Measurements from ENCODE around the gene DDI2.
A peak's percentile ranks its signal among the peaks of the same experiment; 100 is the strongest.
"Not testable (repeated sequence)": the region's sequence is repeated elsewhere in the genome, so short reads cannot be mapped to it uniquely, and the experiment has no call there.

DDI2 gene

DNA sequence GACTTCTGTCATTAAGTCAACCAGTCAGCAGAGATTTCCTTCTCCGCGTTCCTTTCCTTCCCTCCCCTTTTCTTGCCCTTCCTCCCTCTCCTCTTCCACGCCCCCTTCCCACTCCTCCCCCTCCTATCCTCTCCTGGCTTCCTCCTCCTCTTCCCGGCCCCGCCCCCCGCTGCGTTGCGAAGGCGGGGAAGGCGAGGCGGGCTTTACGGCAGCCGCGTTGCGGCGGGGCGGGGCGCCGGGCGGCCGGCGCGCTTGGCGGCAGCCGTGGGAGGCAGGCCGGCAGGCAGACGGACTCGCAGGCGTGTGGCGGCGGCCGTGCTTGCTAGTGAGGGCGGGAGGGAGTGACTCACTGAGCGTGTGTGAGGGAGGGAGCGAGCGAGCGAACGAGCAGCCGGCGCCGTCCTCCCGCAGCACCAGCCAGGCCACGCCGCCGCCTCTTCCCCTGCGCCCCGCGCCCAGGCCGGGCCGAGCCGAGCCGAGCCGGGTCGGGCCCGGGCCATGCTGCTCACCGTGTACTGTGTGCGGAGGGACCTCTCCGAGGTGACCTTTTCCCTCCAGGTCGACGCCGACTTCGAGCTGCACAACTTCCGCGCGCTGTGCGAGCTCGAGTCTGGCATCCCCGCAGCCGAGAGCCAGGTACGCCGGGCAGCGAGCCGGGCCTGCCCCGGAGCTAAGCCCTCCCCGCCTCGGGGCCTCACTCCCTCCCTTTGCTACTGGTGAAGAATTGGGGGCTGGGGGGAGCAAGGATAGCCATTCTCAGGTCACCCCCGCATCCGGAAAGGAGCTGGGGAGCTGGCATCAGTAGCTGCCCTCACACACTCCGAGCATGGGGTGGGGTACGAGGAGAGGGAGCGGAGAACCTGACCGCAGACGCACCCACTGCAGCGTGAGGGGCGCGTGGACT is at the start of gene DDI2:
DDI2 (plus strand) TSS at position 286 of the 904 bp plus-strand sequence; CDS start at position 499, 213 bp downstream.
- DNase-seq (ENCODE audit: low read depth in 2 of 2): peak; percentile 89 to 93

DNA sequence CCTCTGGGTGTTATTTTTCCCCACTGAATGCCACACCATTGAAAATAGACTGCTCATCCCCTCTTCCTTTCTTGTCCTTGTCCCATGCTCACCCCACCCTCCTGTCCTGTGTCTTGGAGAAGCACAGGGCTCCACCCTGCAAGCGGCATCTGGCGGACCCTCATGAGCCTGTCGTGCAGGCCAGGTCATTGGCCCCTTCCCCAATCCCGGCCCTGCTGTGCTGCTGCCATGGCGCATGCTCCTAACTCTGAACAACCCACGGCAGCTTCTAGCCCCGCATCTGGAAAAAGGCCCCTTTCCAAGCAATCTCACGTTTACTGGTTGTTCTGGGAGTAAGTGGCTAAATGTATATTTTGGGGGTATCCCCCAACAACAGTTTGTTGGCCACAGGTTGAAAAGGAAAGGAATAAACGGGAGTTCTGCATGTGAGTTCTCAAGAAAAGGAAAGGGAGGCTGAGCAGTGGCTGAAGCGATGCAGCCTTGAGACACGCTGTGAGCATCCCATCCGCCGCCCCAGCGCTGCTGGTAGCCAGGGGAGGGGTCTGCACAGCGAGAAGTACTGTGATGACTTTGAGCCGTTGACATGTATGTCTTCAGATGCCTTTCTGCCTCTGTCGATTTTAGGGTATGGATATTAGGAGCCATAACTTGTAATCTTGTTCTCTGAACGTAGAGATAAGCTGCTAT is 48.7 kb upstream of the DDI2 start:
- DNase-seq (ENCODE audit: low read depth in 2 of 2): no peak

DNA sequence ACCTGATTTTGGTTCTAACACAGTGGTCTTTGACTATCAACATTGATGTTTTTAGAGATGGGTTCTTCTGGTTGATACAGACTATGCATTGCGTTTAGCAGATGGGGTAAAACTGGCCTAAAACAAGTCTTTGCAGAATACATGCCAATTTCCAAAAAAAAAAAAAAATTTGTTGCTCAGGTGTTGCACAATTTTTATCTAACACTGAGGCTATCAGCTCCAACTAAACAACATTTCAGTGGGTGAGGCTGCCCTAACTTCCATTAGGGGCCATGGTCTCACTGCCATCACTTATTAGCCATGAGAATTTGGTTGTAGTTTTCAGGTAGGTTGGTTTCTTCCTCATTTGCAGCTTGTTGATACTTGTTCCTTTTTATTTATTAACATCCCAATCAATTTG is 46.4 kb upstream of the DDI2 start:
- DNase-seq (ENCODE audit: low read depth in 2 of 2): no peak

DNA sequence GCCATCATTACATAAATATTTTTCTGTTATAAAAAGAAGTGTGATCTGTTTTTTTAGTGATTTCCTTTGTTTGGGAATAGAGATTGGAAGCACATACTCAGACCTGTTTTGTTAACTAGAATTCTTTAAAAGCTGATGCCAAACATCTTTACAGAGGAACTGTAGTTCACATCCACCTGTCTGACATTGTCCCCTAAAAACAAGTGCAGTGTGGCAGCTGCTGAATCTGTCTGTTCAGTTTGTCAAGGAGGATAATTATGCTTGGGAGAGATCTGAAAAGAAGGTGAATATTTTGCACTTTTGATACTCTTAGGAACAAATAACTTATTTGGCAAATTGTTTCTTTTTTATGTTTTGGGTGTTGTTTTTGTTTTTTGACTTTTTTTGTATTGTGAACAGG is 46.0 kb upstream of the DDI2 start:
- DNase-seq (ENCODE audit: low read depth in 2 of 2): no peak

DNA sequence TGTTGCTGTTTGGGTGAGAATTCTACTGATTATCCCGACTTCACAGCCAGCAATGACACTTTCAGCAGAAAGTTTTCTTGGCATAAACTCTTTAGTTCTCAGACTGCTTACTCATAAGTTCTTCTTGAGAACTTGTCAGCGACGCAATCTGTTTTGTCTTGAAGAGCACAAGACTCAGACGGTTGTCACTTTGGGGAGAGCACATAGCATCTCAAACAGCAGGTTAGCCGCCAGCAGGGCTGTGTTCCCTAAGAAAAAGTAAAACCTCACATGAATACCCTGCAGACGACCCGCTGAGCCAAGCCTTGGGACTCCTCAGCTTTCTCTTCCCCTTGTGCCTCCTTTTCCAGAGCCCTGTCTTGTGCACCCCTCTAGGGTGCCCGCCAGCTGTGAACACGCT is 43.8 kb upstream of the DDI2 start:
- DNase-seq (ENCODE audit: low read depth in 2 of 2): no peak

DNA sequence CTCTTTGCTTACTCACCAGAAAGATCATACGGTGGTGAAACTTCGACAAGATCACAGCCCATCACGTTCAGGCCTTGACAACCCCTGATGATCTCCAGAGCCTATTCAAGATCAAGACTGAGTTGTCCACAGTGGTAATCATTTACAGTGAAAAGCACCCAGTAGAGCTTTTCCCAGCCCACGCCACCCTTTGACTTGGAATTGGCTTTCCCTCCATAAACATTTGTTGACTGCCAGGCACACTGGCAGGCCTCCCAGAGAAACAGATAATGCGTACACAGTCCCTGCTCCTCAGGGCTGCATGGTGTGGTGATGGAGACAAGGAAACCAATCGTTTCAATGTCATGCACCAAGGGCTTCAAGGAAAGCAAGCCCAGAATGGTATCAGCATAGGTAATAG is 42.5 kb upstream of the DDI2 start:
- no peak for DNase-seq (ENCODE audit: low read depth in 2 of 2)

DNA sequence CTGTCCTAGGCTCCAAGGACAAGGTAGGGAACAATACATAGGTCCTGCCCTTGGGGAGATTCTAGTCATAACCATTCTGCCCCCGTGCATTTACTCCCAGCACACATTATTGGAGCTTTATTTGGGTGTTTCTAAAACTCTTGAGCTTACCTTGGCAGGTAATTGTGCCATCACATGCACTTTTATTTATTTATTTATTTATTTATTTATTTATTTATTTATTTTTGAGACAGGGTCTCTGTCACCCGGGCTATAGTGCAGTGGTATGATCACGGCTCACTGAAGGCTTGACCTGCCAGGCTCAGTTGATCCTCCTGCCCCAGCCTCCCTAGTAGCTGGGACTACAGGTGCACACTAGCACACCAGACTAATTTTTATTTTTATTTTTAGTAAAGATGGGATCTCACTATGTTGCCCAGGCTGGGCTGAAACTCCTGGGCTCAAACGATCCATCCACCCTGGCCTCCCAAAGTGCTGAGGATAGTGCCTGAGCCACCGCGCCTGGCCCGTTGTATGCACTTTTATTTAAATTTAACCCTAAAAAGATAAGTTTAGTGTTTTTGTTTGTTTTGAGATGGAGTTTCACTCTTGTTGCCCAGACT is 41.6 kb upstream of the DDI2 start:
- DNase-seq (ENCODE audit: low read depth in 2 of 2): no peak

DNA sequence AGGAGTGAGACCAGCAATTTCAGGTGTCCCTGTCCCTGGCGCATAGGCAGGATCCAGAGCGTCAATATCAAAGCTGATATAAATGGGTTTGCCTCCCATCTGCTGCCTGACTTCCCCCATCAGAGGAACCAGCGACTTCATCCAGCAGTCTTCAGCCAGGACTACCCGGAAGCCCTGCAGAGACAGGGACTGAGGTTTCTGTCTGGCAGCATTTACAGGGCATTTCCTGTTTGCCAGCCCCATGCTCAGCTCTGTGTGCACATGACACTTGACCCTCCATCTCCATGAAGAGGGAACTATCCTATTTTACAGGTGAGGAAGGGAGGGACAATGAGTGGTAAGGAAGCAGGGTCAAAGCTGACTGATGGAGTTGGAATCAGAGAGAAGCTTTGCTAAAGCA is 39.6 kb upstream of the DDI2 start:
- no peak for DNase-seq (ENCODE audit: low read depth in 2 of 2)

DNA sequence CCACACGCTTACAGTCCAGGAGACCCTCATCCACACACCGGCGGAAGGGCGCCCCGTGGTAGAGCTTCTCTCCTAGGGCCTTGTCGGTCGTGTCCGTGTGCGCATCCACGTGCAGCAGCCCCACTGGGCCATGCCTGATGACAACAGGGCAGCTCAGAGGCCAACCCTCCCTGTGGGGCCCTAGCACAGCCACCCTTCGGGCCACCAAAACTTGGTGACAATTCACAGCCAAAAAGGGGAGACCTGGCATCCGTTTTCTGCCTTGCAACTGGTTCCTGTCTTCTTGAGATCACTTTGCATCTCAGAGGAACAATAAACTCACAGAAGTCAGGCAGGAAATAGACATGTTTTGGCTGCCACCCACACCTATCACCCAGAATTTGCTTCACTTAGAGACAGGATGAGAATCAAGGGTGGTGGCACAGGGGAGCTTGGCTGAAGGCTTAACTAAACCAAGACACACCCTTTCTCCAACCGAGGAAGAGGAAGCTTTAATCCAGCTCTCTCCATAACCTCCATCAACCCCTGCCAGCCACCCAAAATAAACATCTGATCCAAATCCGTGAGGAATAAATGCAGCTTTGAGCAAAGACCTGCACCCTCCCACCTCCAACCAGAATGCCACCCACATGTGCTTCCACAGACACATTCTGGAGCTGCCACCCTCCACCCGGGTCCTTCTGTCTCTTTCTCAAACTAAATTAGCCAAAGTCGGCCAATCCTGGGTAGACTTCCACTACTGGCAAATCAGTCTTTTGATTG is 38.2 kb upstream of the DDI2 start:
- peak in 1 of 2 donors; percentile 15 for DNase-seq (ENCODE audit: low read depth in 2 of 2)

DNA sequence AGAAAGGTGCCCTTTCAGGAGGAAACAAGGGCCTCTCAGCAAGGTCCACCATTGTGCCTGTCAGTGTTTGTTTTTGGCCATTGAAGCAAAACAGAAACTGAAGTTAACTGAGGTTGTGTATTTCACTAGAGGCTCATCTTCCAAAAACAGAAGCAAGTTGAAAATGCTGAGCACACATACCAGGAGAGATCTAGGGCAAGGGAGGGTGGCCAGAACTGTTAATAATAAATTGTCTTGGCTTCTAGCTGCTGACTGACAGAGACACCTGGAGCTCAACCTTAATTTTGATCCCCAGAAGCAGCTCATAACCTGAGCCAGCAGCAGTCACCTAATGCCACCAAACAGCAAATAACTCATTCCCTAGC is 37.6 kb upstream of the DDI2 start:
- no peak for DNase-seq (ENCODE audit: low read depth in 2 of 2)

DNA sequence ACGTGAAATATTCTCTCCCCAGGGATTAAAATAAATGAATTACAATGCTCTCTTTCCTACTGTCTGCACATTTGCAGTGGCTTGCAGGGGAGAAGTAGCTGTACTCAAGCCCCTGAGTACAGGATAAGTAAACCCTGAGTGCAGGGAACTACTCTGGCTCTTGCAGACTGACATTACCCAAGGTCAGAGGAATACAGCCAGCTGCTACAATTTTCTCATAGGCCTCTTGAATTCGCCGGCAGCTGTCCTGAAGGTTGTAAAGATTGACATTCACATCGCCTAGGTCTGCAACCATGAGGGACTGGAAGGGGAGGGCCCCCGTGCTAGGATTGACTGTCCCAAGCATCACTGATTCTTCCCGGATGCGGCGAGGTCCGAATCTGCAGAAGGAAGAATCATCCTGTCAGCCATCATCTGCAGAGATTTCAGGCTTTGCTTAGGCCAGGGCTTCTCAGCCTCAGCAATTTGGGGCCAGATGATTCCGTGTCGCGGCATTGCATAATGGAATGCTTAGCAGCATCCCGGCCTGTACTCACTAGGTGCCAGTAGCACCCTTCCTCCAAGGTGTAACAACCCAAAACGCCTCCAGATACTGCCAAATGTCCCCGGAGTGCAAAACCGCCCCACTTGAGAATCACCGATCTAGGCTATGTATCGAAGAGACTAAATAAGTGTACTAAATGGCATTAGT is 34.1 kb upstream of the DDI2 start:
- no peak for DNase-seq (ENCODE audit: low read depth in 2 of 2)

DNA sequence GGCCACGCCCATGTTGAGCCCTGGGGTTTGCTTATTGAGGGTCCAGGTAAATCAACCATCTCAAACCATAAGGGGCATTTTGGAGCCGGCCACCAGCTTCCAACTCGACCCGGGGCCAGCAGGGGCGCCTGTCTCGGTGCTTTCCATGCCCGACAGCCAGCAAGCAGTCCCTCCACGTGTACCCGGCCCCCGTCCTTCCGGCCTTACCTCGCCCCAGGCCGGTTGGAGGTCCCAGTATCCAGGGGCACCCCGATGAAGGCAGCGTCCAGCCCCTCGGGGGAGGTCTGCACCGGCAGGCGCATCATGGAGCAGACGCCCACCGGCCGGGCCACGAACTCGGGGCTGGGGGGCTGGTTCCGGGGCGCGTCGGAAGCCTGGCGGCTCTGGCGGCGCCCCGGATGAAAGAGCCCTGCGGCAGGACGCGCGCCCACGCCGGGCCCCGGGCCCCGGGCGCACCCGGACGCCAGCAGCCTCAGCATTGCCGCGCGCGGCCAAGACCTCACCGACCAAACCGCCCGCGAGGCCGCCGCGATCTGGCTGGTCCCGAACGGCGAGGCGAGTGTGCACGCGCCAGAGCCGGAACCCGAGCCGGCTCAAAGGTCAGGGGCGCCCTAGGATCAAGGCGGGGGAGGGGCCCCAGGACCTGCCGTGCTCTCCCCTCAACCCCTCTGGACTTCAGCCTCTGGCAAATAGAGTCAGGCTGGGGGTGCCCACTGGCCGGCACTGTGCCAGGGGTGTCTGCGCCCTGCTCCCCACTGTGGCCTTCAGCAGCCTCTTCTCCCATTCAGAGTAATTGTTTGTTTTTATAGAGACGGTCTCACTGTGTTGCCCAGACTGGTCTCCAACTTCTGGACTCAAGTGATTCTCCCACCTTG is 32.5 kb upstream of the DDI2 start, which contains the start of gene AGMAT:
AGMAT (minus strand) TSS at position 563 of the 875 bp plus-strand sequence; CDS start at position 479, 84 bp downstream.
- DNase-seq (ENCODE audit: low read depth in 2 of 2): peak; percentile 49 to 58

DNA sequence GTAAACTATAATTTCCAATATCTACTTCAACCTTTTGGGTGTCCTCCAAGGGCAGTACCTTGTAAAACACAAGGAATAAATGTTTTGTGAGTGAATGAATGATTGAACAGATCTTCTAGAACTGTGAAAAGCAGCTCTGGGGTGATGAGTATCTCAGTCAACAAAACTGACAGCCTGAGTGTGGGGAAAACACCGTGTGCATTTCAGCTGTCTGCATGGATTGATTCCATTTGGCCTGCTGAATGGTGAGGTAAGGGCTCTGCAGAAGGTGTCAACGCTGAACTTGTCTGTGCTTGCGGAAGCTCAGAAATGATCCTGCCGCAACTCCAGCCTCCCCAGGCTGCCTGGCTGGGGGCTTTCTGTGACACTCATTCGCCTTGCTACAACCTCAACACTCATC is 25.0 kb upstream of the DDI2 start:
- DNase-seq (ENCODE audit: low read depth in 2 of 2): no peak

DNA sequence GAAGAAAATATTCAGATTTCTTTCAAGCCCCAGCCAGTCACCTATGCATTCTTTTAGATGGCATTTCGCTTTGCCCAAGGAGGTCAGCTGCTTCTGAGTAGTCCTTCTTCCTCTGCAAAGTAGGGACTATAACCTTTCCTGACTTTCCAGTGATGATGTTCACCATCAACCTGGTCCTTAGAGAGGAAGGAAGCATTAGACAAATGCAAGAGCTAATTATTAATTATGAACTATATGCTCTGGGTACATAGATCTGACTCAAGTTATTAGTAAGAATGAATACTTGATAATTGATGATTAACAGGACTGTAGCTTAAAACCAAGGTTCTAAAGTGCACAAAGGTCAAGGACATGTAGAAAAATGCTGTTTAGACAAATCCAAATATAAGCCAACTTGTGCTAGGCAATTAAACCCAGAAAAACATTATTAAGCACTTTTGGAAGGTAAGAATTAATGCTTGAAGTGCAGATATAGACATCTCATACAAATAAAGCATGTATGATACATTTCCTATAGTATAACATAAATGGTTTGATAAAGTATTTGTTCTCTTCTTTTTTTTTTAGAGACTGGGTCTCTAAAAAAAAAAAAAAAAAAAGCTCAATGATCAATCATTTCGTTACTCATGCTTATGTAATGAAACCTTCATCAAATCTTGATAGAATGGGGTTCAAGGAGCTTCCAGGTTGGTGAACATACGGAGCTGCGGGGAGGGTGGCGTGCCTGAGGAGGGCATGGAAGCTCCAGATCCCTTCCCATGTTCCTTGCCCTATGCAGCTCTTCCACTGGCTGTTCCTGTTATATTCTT is 21.2 kb upstream of the DDI2 start:
- DNase-seq (ENCODE audit: low read depth in 2 of 2): no peak

DNA sequence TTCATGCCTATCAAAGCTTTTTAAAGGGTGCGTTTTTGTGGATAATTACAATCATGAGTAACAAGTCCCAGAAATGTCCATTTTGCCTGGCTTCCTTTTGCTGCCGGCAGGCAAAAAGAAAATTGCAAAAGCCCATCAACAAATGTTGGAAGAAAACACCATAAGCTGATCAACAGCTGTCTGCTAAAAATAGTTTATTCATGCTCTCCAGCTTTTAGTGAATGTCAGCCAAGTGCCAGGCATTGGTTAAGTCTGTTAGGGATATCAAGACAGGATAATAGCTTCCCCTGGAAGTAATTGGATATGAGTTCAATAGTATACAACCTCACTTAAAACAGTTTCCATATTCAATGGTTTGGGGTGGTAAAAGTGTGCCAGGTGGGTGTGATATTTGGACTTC is 18.8 kb upstream of the DDI2 start:
- DNase-seq (ENCODE audit: low read depth in 2 of 2): no peak

DNA sequence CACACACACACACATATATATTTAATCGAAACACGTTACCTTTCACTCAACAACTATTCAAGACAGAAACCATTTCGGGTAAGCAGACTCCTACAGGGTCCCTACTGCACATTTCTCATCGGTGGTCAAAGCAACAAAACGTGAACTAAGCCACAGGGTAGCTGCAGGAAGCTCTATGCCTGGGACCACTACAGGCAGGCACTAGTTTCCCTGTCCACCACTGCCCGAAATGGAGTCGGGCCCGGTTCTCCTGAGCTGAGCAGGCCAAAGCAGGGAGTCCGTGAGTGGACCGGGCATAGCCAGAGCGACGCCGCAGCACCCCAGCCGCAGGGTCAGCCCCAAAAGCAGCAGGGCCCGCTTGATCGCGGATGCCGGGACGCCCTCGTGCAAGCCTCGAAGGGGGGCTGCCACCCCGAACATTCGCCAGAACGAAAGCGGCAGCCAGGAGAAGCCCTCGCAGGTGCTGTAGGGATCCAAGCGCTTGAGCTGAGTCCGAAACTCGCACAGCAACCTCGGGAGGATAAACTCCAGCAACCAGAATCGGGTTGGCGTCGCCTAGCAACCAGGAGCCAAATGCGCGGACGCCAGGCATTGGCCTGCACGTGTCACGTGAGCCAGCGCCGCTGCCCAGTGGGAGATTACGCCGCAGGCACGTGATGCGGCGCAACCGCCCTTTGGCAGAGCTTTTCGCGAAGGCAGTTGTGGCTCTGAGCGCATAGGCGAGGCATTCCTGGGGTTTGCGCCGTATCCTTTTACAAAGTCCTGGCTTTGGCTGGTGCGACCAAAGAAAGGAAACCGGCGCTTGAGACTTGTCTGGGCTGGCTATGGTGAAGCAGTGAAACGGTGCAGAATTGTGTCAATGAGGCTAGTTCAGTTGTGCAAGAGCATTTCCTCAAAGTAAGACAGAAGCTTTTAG is 13.9 kb upstream of the DDI2 start:
- peak; percentile 77 to 84 for DNase-seq (ENCODE audit: low read depth in 2 of 2)

DNA sequence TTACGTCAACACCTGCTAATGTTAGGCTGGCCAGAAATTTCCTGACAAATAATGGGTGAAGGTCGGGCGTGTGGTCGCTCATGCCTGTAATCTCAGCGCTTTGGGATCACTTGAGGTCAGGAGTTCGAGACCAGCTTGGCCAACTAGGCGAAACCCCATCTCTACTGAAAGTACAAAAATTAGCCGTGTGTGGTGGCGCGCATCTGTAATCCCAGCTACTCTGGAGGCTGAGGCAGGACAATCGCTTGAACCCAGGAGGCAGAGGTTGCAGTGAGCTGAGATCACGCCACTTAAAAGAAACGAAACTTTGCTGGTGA is 13.3 kb upstream of the DDI2 start:
- not testable (repeated sequence) for DNase-seq (ENCODE audit: low read depth in 2 of 2)

DNA sequence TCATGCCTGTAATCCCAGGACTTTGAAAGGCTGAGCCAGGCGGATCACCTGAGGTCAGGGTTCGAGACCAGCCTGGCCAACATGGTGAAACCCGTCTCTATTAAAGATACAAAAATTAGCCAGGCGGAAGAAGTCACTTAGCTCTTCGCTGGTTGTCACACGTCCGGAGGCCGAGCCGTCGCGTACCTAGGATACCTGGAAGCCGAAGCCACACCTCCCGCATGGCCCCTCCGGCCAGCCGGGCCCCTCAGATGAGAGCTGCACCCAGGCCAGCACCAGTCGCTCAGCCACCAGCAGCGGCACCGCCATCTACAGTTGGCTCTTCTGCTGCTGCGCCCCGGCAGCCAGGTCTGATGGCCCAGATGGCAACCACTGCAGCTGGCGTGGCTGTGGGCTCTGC is 12.9 kb upstream of the DDI2 start:
- DNase-seq (ENCODE audit: low read depth in 2 of 2): not testable (repeated sequence)
